ENCODE data around the gene PROKR2.

PROKR2 gene

DNA sequence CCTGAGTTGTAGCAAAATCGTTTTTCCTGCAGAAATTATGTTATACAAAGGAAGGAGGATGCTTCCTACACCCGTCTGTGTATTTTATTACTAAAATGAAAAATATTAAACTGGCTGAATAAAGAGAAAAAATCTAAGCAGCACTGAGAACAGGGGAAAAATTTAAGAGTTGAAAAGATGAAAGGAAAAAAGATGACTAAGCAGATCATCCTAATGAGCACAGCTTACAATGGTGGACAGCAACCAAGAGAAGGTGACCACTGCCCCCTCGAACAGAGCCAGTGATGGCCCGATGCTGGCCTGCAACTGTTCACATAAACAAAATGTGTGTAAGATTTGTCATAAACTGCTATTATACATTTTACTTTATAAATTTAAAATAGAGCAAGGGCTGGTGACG is 4.2 kb downstream of the PROKR2 start:
- H3K4me3 ChIP-seq = no peak overlapping the region
- H3K36me3 ChIP-seq (ENCODE audit: insufficient read depth, low read length) = no peaks in the 10 kb centered on the region
- DNase-seq (ENCODE audit: low read depth, low spot score) = no peak
- no peaks in the 10 kb centered on the region for H3K9me3 ChIP-seq (ENCODE audit: low read depth, low read length)
- TF ChIP-seq FOXP2 (optimal IDR thresholded peaks at IDR 0.05; ENCODE audit: control extremely low read depth, extremely low read length, insufficient read depth) (no peak), POLR2AphosphoS5 (IDR thresholded peaks at IDR 0.05; ENCODE audit: borderline replicate concordance, low read depth, low read length) (no peak), EZH2 (IDR thresholded peaks at IDR 0.05) (no peak)
- no peak overlapping the region for H3K27ac ChIP-seq
- H3K9ac ChIP-seq (ENCODE audit: insufficient read length) = no peak overlapping the region

DNA sequence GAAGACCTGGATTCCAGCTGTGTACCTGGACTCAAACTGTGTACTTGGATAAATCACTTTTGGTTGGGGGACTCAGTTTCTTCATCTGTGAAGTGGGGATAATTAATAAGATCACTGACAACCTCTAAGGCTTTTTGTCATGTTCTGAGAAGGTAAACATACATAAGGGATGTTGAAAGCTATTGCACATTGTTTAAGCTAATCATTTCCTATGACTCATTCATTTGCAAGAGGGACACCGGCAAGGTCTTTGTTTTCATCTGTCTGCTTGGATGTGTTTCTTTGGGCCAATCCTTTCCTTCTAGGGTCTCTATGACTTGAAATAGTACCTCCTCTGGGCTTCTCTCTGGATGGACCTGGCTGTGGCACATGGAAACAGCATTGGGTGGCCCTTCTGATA is 6.8 kb downstream of the PROKR2 start:
- Histone ChIP-seq H3K4me3 (no peak overlapping the region), H3K9ac (ENCODE audit: insufficient read length) (no peak overlapping the region), H3K9me3 (ENCODE audit: low read depth, low read length) (no peaks in the 10 kb centered on the region), H3K27ac (no peak overlapping the region), H3K36me3 (ENCODE audit: insufficient read depth, low read length) (no peaks in the 10 kb centered on the region)
- TF ChIP-seq FOXP2 (optimal IDR thresholded peaks at IDR 0.05; ENCODE audit: control extremely low read depth, extremely low read length, insufficient read depth) (no peak), EZH2 (IDR thresholded peaks at IDR 0.05) (no peak), POLR2AphosphoS5 (IDR thresholded peaks at IDR 0.05; ENCODE audit: borderline replicate concordance, low read depth, low read length) (no peak)
- DNase-seq (ENCODE audit: low read depth, low spot score) = no peak

DNA sequence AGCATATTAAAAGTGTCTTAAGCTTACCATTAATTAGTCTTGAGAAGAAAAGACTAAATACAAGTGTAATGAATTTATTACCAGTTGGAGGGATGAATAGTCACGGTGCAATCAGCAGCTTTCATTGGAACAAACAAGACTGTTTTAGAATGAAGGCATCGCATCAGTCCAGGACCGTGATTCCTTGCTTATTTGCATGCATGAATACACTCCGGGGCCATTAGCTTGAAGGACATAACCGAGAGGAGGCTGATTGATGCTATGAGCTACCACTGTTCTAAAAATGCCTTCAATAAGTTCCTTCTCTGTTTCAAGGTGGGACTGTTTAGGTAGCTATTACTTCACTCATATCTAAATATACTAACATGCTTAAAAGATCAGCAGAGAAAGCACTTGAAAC is 17.9 kb downstream of the PROKR2 start:
- no peak overlapping the region for H3K9ac ChIP-seq (ENCODE audit: insufficient read length)
- no peaks in the 10 kb centered on the region for H3K9me3 ChIP-seq (ENCODE audit: low read depth, low read length)
- no peaks in the 10 kb centered on the region for H3K36me3 ChIP-seq (ENCODE audit: insufficient read depth, low read length)
- no peak for DNase-seq (ENCODE audit: low read depth, low spot score)
- no peak overlapping the region for H3K27ac ChIP-seq
- TF ChIP-seq POLR2AphosphoS5 (IDR thresholded peaks at IDR 0.05; ENCODE audit: borderline replicate concordance, low read depth, low read length) = no peak
- no peak for TF ChIP-seq FOXP2 (optimal IDR thresholded peaks at IDR 0.05; ENCODE audit: control extremely low read depth, extremely low read length, insufficient read depth)
- TF ChIP-seq EZH2 (IDR thresholded peaks at IDR 0.05) = no peak
- no peak overlapping the region for H3K4me3 ChIP-seq

DNA sequence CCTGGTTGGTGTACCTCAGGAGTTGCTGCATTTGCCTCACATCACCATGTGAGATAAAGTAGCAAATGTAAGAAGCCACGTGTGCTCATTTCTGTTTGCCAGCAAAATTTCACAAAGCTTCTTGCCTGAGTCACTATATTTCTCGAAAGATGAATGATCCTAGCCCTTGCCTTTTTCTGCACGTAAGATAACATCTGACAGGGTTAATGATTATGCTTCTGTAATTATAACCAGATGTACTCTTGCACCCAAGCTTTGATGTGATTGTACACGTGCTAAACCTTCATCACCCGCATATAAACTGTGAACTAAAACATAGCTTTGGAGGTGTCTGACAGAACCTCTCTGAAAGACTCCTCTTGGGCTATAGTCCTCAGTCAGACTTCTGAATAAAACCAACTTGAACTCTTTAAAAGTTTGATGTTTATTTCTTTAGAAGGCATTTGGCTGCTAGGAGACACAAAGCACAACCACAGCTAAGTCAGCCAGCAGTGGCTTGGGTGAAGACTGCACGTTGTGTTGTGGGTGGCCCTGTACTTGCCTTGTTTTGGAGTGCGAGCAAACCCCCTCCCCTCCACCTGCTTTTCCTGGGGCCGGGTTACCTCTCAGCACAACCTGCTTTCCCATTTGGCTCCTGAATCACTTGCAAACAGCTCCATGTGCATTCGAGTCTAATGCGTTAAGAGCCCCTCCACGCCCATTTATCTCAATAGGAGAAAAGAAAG is 19.3 kb downstream of the PROKR2 start:
- Histone ChIP-seq H3K36me3 (ENCODE audit: insufficient read depth, low read length) (no peaks in the 10 kb centered on the region), H3K4me3 (no peak overlapping the region), H3K9me3 (ENCODE audit: low read depth, low read length) (no peaks in the 10 kb centered on the region), H3K27ac (no peak overlapping the region), H3K9ac (ENCODE audit: insufficient read length) (no peak overlapping the region)
- DNase-seq (ENCODE audit: low read depth, low spot score) = no peak
- no peak for TF ChIP-seq POLR2AphosphoS5 (IDR thresholded peaks at IDR 0.05; ENCODE audit: borderline replicate concordance, low read depth, low read length)
- TF ChIP-seq EZH2 (IDR thresholded peaks at IDR 0.05) = no peak
- TF ChIP-seq FOXP2 (optimal IDR thresholded peaks at IDR 0.05; ENCODE audit: control extremely low read depth, extremely low read length, insufficient read depth) = no peak

DNA sequence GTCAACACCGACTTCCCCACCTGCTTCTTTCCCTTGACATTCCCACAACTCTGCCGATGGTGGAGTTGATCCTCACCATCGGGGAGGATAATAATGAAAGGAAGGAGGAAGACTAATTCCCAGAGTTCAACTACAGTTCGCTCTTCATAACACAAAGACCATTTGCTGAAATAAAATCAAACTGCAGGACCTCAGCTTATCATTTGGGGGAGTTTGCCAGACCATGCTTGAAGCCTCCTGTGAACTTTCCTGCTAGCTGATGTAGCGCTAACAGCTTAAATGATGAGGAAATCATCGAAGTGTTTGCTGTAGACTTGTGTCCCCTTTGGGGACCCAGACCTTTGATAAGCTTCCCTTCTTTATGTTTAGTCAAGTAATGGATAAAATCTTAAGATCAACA is 26.2 kb downstream of the PROKR2 start:
- H3K9ac ChIP-seq (ENCODE audit: insufficient read length) = no peak overlapping the region
- TF ChIP-seq POLR2AphosphoS5 (IDR thresholded peaks at IDR 0.05; ENCODE audit: borderline replicate concordance, low read depth, low read length) (no peak), EZH2 (IDR thresholded peaks at IDR 0.05) (no peak), FOXP2 (optimal IDR thresholded peaks at IDR 0.05; ENCODE audit: control extremely low read depth, extremely low read length, insufficient read depth) (no peak)
- H3K9me3 ChIP-seq (ENCODE audit: low read depth, low read length) = no peaks in the 10 kb centered on the region
- no peak for DNase-seq (ENCODE audit: low read depth, low spot score)
- H3K4me3 ChIP-seq = no peak overlapping the region
- no peak overlapping the region for H3K27ac ChIP-seq
- no peaks in the 10 kb centered on the region for H3K36me3 ChIP-seq (ENCODE audit: insufficient read depth, low read length)

DNA sequence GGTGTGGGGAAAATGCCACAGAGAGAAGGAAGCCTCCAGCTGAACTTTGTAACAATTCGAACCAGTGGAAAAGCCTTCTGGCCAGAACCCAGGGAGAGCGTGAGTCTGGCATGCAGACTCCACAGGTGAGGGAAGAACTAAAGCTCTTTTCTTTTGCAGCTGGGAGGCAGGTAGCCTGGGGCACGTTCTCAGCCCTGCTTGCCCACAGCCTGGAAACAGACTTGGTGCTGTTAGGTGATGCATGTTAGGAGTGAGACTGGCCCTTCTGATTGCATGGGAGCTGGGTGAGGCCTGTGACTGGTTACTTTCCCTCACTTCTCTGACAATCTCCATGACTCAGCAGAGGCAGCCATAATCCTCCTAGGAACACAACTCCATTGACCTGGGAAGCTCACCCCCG is 34.2 kb downstream of the PROKR2 start:
- no peak for DNase-seq (ENCODE audit: low read depth, low spot score)
- TF ChIP-seq FOXP2 (optimal IDR thresholded peaks at IDR 0.05; ENCODE audit: control extremely low read depth, extremely low read length, insufficient read depth) (no peak), EZH2 (IDR thresholded peaks at IDR 0.05) (no peak), POLR2AphosphoS5 (IDR thresholded peaks at IDR 0.05; ENCODE audit: borderline replicate concordance, low read depth, low read length) (no peak)
- Histone ChIP-seq H3K27ac (no peak overlapping the region), H3K9me3 (ENCODE audit: low read depth, low read length) (no peaks in the 10 kb centered on the region), H3K9ac (ENCODE audit: insufficient read length) (no peak overlapping the region), H3K36me3 (ENCODE audit: insufficient read depth, low read length) (no peaks in the 10 kb centered on the region), H3K4me3 (no peak overlapping the region)

DNA sequence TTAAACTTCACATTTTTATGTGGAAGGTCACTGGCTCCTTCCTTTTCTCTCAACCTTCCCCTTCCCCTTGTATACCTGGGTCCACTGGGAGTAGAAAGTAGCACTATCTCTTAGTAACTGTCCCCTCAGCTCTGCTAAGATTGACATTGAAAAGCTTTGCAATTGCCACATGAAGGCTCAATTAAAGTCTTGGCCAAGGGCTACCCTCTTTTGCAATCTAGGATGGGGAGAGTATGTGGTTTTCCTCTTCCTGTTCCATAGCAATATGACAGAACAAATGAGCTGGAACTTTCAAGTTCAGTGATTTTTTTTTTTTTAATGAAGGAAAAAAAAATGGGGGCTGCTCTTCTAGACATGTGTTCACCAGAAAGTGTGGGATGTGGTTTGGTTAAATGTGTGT is 37.1 kb downstream of the PROKR2 start:
- H3K27ac ChIP-seq = no peak overlapping the region
- no peak overlapping the region for H3K9ac ChIP-seq (ENCODE audit: insufficient read length)
- H3K9me3 ChIP-seq (ENCODE audit: low read depth, low read length) = no peaks in the 10 kb centered on the region
- no peak for DNase-seq (ENCODE audit: low read depth, low spot score)
- H3K4me3 ChIP-seq = no peak overlapping the region
- no peak for TF ChIP-seq FOXP2 (optimal IDR thresholded peaks at IDR 0.05; ENCODE audit: control extremely low read depth, extremely low read length, insufficient read depth)
- no peak for TF ChIP-seq EZH2 (IDR thresholded peaks at IDR 0.05)
- TF ChIP-seq POLR2AphosphoS5 (IDR thresholded peaks at IDR 0.05; ENCODE audit: borderline replicate concordance, low read depth, low read length) = no peak
- no peaks in the 10 kb centered on the region for H3K36me3 ChIP-seq (ENCODE audit: insufficient read depth, low read length)

DNA sequence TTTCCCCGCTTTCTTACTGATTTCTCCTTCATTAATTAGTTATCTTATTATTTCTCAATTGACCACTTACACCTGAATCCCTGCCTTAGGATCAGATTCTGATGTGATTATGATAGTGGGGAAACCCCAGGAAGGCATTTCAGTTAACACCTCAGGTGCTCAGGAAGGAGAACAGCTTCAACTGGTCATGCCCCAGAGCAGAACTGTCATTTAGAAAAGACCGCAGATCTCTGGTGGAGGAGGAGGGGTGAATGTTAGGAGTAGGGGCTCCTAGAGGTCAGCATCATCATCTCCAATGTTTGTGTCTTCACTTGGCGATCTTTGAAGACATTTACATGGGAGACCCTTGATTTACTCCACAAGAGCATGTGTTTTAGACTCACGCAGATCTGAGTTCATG is 44.5 kb downstream of the PROKR2 start:
- DNase-seq (ENCODE audit: low read depth, low spot score) = no peak
- H3K4me3 ChIP-seq = no peak overlapping the region
- H3K36me3 ChIP-seq (ENCODE audit: insufficient read depth, low read length) = no peaks in the 10 kb centered on the region
- H3K27ac ChIP-seq = no peak overlapping the region
- no peak overlapping the region for H3K9ac ChIP-seq (ENCODE audit: insufficient read length)
- TF ChIP-seq FOXP2 (optimal IDR thresholded peaks at IDR 0.05; ENCODE audit: control extremely low read depth, extremely low read length, insufficient read depth) = no peak
- TF ChIP-seq EZH2 (IDR thresholded peaks at IDR 0.05) = no peak
- TF ChIP-seq POLR2AphosphoS5 (IDR thresholded peaks at IDR 0.05; ENCODE audit: borderline replicate concordance, low read depth, low read length) = no peak
- no peaks in the 10 kb centered on the region for H3K9me3 ChIP-seq (ENCODE audit: low read depth, low read length)

DNA sequence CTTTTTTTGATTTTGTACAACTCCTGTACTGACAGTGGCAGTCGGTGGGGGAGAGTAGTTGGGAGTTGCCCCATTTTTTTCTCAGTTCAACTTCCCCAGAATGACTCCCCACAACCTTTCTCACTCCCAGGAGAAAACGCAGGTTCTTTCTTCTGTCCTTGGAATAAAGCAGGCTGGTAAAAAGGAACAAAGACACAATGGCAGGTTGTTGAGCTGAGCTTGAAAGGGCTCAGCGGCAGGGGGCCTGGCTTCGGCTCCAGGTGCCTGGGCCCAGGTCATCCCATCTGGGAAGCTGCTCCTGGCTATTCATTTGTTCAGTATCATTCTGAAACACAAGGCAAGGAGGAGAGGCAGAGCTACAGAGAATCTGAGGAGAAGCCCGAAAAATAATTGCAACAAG is 46.2 kb downstream of the PROKR2 start:
- Histone ChIP-seq H3K27ac (no peak overlapping the region), H3K9ac (ENCODE audit: insufficient read length) (no peak overlapping the region), H3K9me3 (ENCODE audit: low read depth, low read length) (no peaks in the 10 kb centered on the region), H3K4me3 (no peak overlapping the region), H3K36me3 (ENCODE audit: insufficient read depth, low read length) (no peaks in the 10 kb centered on the region)
- no peak for DNase-seq (ENCODE audit: low read depth, low spot score)
- TF ChIP-seq EZH2 (IDR thresholded peaks at IDR 0.05) = no peak
- no peak for TF ChIP-seq POLR2AphosphoS5 (IDR thresholded peaks at IDR 0.05; ENCODE audit: borderline replicate concordance, low read depth, low read length)
- no peak for TF ChIP-seq FOXP2 (optimal IDR thresholded peaks at IDR 0.05; ENCODE audit: control extremely low read depth, extremely low read length, insufficient read depth)
